Measurements from ENCODE around the gene FRZB. TPM values are rescaled to one million over a fixed set of nuclear protein-coding genes. Genes with fewer than 3 reads are reported as not detected.
"Not testable (repeated sequence)": the region's sequence is repeated elsewhere in the genome, so short reads cannot be mapped to it uniquely, and the experiment has no call there.

The FRZB gene
- total RNA-seq, 1 donor from 2014 or later: 0.17 TPM

GRCh38 chr2:182894174-182894573, 27.7 kb upstream of the FRZB start:
- H3K4me3 ChIP-seq (ENCODE audit: low read depth, low read length): no peak overlapping the region
- H3K36me3 ChIP-seq (ENCODE audit: control insufficient read depth, insufficient read depth, low read length): no peaks in the 10 kb centered on the region

DNA sequence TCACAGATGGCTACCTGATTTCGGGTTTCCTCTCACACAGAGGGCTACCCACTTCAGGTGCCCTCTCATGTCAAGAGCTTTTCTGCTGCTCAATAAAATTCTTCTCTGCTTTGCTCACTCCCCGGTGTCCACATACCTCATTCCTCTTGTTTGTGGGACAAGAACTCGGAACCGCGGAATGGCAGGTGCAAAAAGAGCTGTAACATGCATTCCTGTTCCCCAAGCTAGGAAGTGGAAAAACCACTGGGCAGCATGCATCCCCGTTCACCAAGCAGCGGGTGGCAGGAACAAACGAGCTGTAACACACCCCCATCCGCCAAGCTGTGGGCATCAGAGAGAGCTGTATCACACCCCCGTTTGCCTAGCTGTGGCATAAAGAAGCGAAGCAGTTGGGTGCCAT, 27.2 kb upstream of the FRZB start:
- no peaks in the 10 kb centered on the region for H3K36me3 ChIP-seq (ENCODE audit: control insufficient read depth, insufficient read depth, low read length)
- H3K27me3 ChIP-seq (ENCODE audit: control insufficient read depth, insufficient read depth, low read length): no peaks in the 10 kb centered on the region
- DNase-seq (ENCODE audit: low read depth): no peak
- no peak for TF ChIP-seq CTCF (IDR thresholded peaks at IDR 0.05; ENCODE audit: insufficient read depth, low read length, poor library complexity, severe bottlenecking)
- no peak overlapping the region for H3K4me3 ChIP-seq (ENCODE audit: low read depth, low read length)

More at GRCh38 chr2:182894174-182894573, 27.7 kb upstream of the FRZB start:
- DNase-seq (ENCODE audit: low read depth): no peak
- no peaks in the 10 kb centered on the region for H3K27me3 ChIP-seq (ENCODE audit: control insufficient read depth, insufficient read depth, low read length)
- no peak for TF ChIP-seq CTCF (IDR thresholded peaks at IDR 0.05; ENCODE audit: insufficient read depth, low read length, poor library complexity, severe bottlenecking)

DNA sequence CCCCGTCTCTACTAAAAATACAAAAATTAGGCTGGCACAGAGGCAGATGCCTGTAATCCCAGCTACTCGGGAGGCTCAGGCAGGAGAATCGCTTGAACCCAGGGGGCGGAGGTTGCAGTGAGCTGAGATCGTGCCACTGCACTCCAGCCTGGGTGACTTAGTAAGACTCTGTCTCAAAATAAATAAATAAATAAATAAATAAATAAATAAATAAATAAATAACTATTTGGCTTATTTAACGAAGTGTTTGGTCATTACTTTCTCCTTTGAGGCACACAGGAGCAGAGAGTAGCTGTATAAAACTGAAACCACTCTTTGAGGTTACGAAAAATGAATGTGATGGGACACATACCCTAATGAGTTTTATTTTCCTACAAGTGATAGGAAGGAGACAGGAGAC, 26.6 kb upstream of the FRZB start:
- H3K27me3 ChIP-seq (ENCODE audit: control insufficient read depth, insufficient read depth, low read length); H3K4me3 ChIP-seq (ENCODE audit: low read depth, low read length); DNase-seq (ENCODE audit: low read depth); H3K36me3 ChIP-seq (ENCODE audit: control insufficient read depth, insufficient read depth, low read length): not testable (repeated sequence)

DNA sequence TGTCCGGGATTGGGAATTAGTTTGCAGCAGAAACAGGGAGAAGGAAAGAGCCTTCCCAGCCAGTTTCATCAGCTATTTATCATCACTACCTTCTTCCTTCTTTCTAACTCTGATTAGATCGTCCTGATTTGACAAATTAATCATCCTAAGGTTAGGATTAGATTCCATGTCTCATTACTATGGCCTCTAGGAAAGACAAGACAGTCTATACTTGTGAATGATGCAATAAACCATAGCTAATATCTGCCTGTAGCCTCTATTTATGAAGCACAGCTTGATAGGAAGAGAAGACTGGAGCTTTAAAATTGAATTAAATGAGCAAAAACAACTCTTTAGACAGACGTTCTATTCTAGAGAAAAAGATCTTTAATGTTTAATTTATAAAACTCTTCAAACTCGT, 25.2 kb upstream of the FRZB start:
- no peaks in the 10 kb centered on the region for H3K36me3 ChIP-seq (ENCODE audit: control insufficient read depth, insufficient read depth, low read length)
- TF ChIP-seq CTCF (IDR thresholded peaks at IDR 0.05; ENCODE audit: insufficient read depth, low read length, poor library complexity, severe bottlenecking): no peak
- DNase-seq (ENCODE audit: low read depth): no peak
- H3K27me3 ChIP-seq (ENCODE audit: control insufficient read depth, insufficient read depth, low read length): no peaks in the 10 kb centered on the region
- H3K4me3 ChIP-seq (ENCODE audit: low read depth, low read length): no peak overlapping the region

- Histone ChIP-seq H3K4me3 (ENCODE audit: low read depth, low read length) (no peak overlapping the region), H3K27me3 (ENCODE audit: control insufficient read depth, insufficient read depth, low read length) (no peaks in the 10 kb centered on the region), H3K36me3 (ENCODE audit: control insufficient read depth, insufficient read depth, low read length) (no peaks in the 10 kb centered on the region)
- DNase-seq (ENCODE audit: low read depth): no peak
- no peak for TF ChIP-seq CTCF (IDR thresholded peaks at IDR 0.05; ENCODE audit: insufficient read depth, low read length, poor library complexity, severe bottlenecking)
Measured at GRCh38 chr2:182890773-182891378, 24.4 kb upstream of the FRZB start.

DNA sequence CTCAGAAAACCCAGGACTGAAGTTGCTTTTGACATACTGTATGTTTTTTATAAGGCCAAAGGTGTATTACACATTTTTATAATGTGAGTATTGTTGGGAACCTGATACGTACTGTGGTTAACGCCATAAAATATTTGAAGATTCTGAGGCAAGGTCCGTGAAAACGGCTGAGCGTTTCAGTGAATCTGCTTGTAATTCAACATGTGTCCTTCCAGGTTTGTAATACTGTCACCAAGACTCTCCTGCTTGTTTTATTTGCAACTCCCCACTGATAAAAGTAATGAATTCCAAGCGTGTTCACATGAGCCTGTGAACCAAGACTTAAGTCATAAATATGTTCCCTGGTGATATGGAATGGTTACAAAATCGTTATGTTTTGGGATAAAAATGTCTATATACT, 23.9 kb upstream of the FRZB start:
- no peaks in the 10 kb centered on the region for H3K27me3 ChIP-seq (ENCODE audit: control insufficient read depth, insufficient read depth, low read length)
- no peak for DNase-seq (ENCODE audit: low read depth)
- H3K36me3 ChIP-seq (ENCODE audit: control insufficient read depth, insufficient read depth, low read length): no peaks in the 10 kb centered on the region
- no peak for TF ChIP-seq CTCF (IDR thresholded peaks at IDR 0.05; ENCODE audit: insufficient read depth, low read length, poor library complexity, severe bottlenecking)
- no peak overlapping the region for H3K4me3 ChIP-seq (ENCODE audit: low read depth, low read length)
